HG02840 (cell line): ENCODE results near the gene PGAP3.
"Not testable (repeated sequence)": the region's sequence is repeated elsewhere in the genome, so short reads cannot be mapped to it uniquely, and the experiment has no call there.

Experiments used
- ATAC-seq: cut with Tn5 transposase; IDR thresholded peaks from one replicate; pipeline ENCODE4 v1.9.1; 2021; ENCODE audit warnings: mild to moderate bottlenecking, moderate library complexity, moderate number of reproducible peaks; ENCODE audit not compliant: unreplicated experiment, low FRiP score

PGAP3 gene

GRCh38 chr17:39699157-39699817 is 11.4 kb upstream of the PGAP3 start:
- not testable (repeated sequence) for ATAC-seq

- no peak for ATAC-seq
Measured at GRCh38 chr17:39697961-39698360, 10.1 kb upstream of the PGAP3 start.

- ATAC-seq = no peak
Measured at GRCh38 chr17:39696731-39697130, 8.9 kb upstream of the PGAP3 start.

GRCh38 chr17:39695089-39695474 is 7.2 kb upstream of the PGAP3 start:
- ATAC-seq = no peak

- ATAC-seq = no peak
Measured at GRCh38 chr17:39694593-39694992, 6.7 kb upstream of the PGAP3 start.

- ATAC-seq = no peak
Measured at GRCh38 chr17:39688945-39689344, 1.1 kb upstream of the PGAP3 start.

GRCh38 chr17:39688475-39688835 is 598 bp upstream of the PGAP3 start:
- ATAC-seq = no peak

- no peak for ATAC-seq
Measured at GRCh38 chr17:39687101-39687545, 734 bp downstream of the PGAP3 start.

GRCh38 chr17:39684369-39685192 is 3.3 kb downstream of the PGAP3 start:
- no peak for ATAC-seq

- ATAC-seq = no peak
Measured at GRCh38 chr17:39683295-39683939, 4.4 kb downstream of the PGAP3 start.

GRCh38 chr17:39679521-39680192 is 8.2 kb downstream of the PGAP3 start:
- no peak for ATAC-seq

- ATAC-seq = no peak
Measured at GRCh38 chr17:39678340-39679116, 9.3 kb downstream of the PGAP3 start.

GRCh38 chr17:39677542-39678339 is 10.1 kb downstream of the PGAP3 start:
- ATAC-seq = no peak

- no peak for ATAC-seq
Measured at GRCh38 chr17:39677072-39677471, 10.8 kb downstream of the PGAP3 start.

GRCh38 chr17:39676198-39676819 is 11.5 kb downstream of the PGAP3 start:
- no peak for ATAC-seq

GRCh38 chr17:39675390-39676082 is 12.3 kb downstream of the PGAP3 start:
- no peak for ATAC-seq

GRCh38 chr17:39674702-39675389 is 13.0 kb downstream of the PGAP3 start:
- ATAC-seq = no peak

GRCh38 chr17:39674179-39674578 is 13.7 kb downstream of the PGAP3 start:
- no peak for ATAC-seq
